DND-41 (cell line): Measurements from ENCODE around the gene CEP63.

Source experiments
- CTCF ChIP-seq: IDR thresholded peaks from 2 replicates; pipeline ENCODE4 v1.5.1; 2012; ENCODE audit warnings: borderline replicate concordance, low read length, moderate library complexity, mild to moderate bottlenecking; ENCODE audit not compliant: poor library complexity, severe bottlenecking; ENCODE audit errors: extremely low read depth
- EZH2 ChIP-seq: IDR thresholded peaks from 3 replicates; pipeline ENCODE4 v1.6.1; 2012; ENCODE audit warnings: borderline replicate concordance, low read depth, mild to moderate bottlenecking, moderate library complexity, low read length, inconsistent platforms; ENCODE audit not compliant: severe bottlenecking

- peak; percentile 81 for TF ChIP-seq CTCF
- TF ChIP-seq EZH2 = no peak
These were observed 11.8 kb upstream of the CEP63 start for GRCh38 chr3:134473868-134474546.
